ENCODE data around the gene LASP1NB.
"Not testable (repeated sequence)": the region's sequence is repeated elsewhere in the genome, so short reads cannot be mapped to it uniquely, and the experiment has no call there.

The LASP1NB gene

GRCh38 chr17:38969281-38969680 lies 43.9 kb downstream of the LASP1NB start:
- no peak for DNase-seq

DNA sequence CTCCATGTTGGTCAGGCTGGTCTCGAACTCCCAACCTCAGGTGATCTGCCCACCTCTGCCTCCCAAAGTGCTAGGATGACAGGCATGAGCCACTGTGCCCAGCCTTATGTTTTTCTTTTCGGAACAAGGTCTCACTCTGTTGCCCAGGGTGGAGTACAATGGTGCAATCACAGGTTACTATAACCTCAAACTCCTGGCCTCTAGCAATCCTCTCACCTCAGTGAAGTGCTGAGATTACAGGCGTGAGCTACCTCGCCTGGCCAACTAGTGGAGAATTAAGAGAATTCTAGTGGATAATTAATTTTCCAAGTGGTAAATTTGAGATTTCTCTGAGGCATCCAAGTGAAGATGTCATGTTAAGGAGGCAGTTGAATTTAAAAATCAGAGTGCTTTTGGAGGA lies 44.7 kb downstream of the LASP1NB start:
- no peak for DNase-seq

DNA sequence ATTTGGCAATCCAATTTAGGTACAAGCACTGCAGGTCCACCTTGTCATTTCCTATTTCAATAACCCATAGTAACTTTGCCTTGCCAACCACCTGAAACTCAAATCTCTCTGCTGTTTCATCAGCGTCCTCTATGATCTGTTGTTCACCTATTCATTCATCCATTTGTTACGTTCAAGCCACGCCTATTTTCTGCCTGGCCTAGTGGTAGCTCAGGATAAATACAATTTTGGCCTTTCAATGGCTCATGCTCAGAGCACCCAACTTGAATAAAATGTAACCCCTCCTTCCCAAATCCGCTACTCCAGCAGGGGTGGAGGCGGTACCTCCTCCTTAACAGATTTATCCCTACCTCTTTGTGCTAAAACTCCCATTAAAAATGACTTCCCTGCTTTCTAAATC lies 45.4 kb downstream of the LASP1NB start:
- no peak for DNase-seq

DNA sequence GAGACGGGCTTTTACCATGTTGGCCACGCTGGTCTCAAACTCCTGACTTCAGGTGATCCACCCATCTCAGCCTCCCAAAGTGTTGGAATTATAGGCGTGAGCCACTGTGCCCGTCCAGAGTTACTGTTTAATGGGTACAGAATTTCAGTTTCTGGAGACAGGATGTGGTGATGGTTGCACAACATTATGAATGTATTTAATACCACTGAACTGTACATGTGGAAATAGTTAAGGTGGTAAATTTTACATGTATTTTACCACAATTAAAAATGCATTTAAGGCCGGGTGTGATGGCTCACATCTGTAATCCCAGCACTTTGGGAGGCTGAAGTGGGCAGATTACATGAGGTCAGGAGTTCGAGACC lies 50.8 kb downstream of the LASP1NB start:
- DNase-seq, result not testable (repeated sequence)

- no peak for DNase-seq
Observed at GRCh38 chr17:38978180-38978579, 52.8 kb downstream of the LASP1NB start.
